PC-3 (cell line): ENCODE results near the gene LIN37. TPM values are rescaled to one million over a fixed set of nuclear protein-coding genes. Genes with fewer than 3 reads are reported as not detected.

ENCODE experiments used
- ATAC-seq: fragments of 200-7000 bp; cut with Tn5 transposase; 2 replicates; pipeline ENCODE4 v1.9.1; 2020; ENCODE audit warnings: mild to moderate bottlenecking, moderate library complexity
- BruUV-seq: library from RNA; stranded (reverse); fragments of 400-500 nt; replicated peaks from 2 replicates; lab custom pipeline; 2021; lab: Mats Ljungman, UMichigan
- CTCF ChIA-PET: fragments of 300-600 bp; sonication (Branson Sonifier 250); formaldehyde crosslinking; loops from one replicate; lab custom pipeline; 2022; ENCODE audit warnings: antibody characterized with exemption; lab: Charles Lee
- POLR2A ChIA-PET: fragments of 300-600 bp; sonication (Branson Sonifier 250); formaldehyde crosslinking; loops from one replicate; lab custom pipeline; 2022; ENCODE audit warnings: antibody characterized with exemption; ENCODE audit not compliant: unreplicated experiment; lab: Charles Lee
- DNase-seq: peaks from one replicate; pipeline ENCODE4 v3.0.0-alpha.2; 2015
- H2AFZ ChIP-seq: fragments of 300-600 bp; sonication (generic); 2 replicates; pipeline ENCODE4 v1.6.0; 2016; ENCODE audit warnings: antibody characterized with exemption, low read length
- H3F3A ChIP-seq: fragments of 300-600 bp; sonication (generic); one replicate; pipeline ENCODE4 v1.6.0; 2017; ENCODE audit warnings: antibody characterized with exemption, low read length, control low read depth, mild to moderate bottlenecking; ENCODE audit not compliant: unreplicated experiment
- H3K27ac ChIP-seq: fragments of 300-600 bp; sonication (generic); 2 replicates; pipeline ENCODE4 v1.5.1; 2016; ENCODE audit warnings: mild to moderate bottlenecking, low read length
- H3K27me3 ChIP-seq: fragments of 300-600 bp; sonication (generic); 2 replicates; pipeline ENCODE4 v1.6.1; 2016; ENCODE audit warnings: low read length, mixed read lengths
- H3K36me3 ChIP-seq: fragments of 300-600 bp; sonication (generic); 2 replicates; pipeline ENCODE4 v1.6.1; 2016; ENCODE audit warnings: low read depth, mixed run types, low read length, mixed read lengths
- H3K4me1 ChIP-seq: fragments of 300-600 bp; sonication (generic); 2 replicates; pipeline ENCODE4 v1.5.1; 2016; ENCODE audit warnings: low read length; ENCODE audit not compliant: insufficient read depth
- H3K4me2 ChIP-seq: fragments of 300-600 bp; sonication (generic); 2 replicates; pipeline ENCODE4 v1.6.0; 2016; ENCODE audit warnings: low read length
- H3K4me3 ChIP-seq: fragments of 300-600 bp; sonication (generic); 2 replicates; pipeline ENCODE4 v1.5.1; 2016; ENCODE audit warnings: mild to moderate bottlenecking, low read length, mixed read lengths
- H3K79me2 ChIP-seq: fragments of 300-600 bp; sonication (generic); 2 replicates; pipeline ENCODE4 v1.6.1; 2017; ENCODE audit warnings: low read length, mixed read lengths
- H3K9ac ChIP-seq: fragments of 300-600 bp; sonication (generic); 2 replicates; pipeline ENCODE4 v1.6.0; 2016; ENCODE audit warnings: mild to moderate bottlenecking, low read length
- H3K9me2 ChIP-seq: fragments of 300-600 bp; sonication (generic); replicated peaks from 2 replicates; pipeline ENCODE4 v1.6.1; 2016; ENCODE audit warnings: mixed run types, low read length, mixed read lengths
- H3K9me3 ChIP-seq: fragments of 300-600 bp; sonication (generic); 2 replicates; pipeline ENCODE4 v1.6.1; 2016; ENCODE audit warnings: low read length, mixed read lengths
- H4K20me1 ChIP-seq: fragments of 300-600 bp; sonication (generic); 2 replicates; pipeline ENCODE4 v1.6.1; 2016; ENCODE audit warnings: low read length, mixed read lengths
- CTCF ChIP-seq: fragments of 300-600 bp; sonication (generic); conservative IDR thresholded peaks from 2 replicates; pipeline ENCODE4 v1.5.1; 2017; ENCODE audit warnings: antibody characterized with exemption, low read depth, mild to moderate bottlenecking, low read length
- EZH2 ChIP-seq: fragments of 300-600 bp; sonication (generic); IDR thresholded peaks from one replicate; pipeline ENCODE4 v1.6.1; 2017; ENCODE audit warnings: antibody characterized with exemption, mild to moderate bottlenecking, low read length; ENCODE audit not compliant: unreplicated experiment
- EZH2phosphoT487 ChIP-seq: fragments of 300-600 bp; sonication (generic); IDR thresholded peaks from 2 replicates; pipeline ENCODE4 v1.6.1; 2018; ENCODE audit warnings: mild to moderate bottlenecking, antibody characterized with exemption, low read length, borderline replicate concordance
- intact Hi-C: fragments of 100-400 bp; cut with micrococcal nuclease; formaldehyde crosslinking; loops from 2 replicates; pipeline ENCODE4 v1.9.0; 2023
- total RNA-seq: library from RNA; depleted of rRNA; stranded (reverse); fragments of >200 nt; gene quantifications from 2 replicates; pipeline ENCODE4 v1.2.3, GENCODE V29; 2014

LIN37 gene
- total RNA-seq, 1 experiment from 2014 or later = 8.2 TPM

DNA sequence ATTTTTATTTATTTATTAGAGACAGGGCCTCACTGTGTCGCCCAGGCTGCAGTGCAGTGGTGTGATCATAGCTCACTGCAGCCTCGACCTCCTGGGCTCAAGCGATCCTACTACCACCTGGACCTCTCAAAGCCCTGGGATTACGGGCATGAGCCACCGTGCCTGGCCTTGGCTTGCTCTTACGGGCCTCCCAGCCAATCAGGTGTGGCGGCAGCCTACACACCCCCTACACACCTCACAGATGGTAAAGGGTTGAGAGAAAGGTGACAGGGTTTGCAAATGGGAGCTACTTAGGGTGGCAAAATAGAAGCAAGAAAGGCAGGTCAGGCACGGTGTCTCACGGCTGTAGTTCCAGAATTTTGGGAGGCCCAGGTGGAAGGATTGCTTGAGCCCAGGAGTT is 45.0 kb upstream of the LIN37 start:
- Histone ChIP-seq H3K9me3 (no peaks in the 10 kb centered on the region), H3K4me1 (no peaks in the 10 kb centered on the region), H3K27ac (no peak overlapping the region), H3K4me2 (no peak overlapping the region), H3K9ac (no peak overlapping the region), H3K79me2 (no peaks in the 10 kb centered on the region), H3F3A (no peaks in the 10 kb centered on the region), H3K9me2 (no peaks in the 10 kb centered on the region), H2AFZ (no peak overlapping the region; the same call in 1 of the 2 replicates), H4K20me1 (no peaks in the 10 kb centered on the region), H3K36me3 (no peaks in the 10 kb centered on the region), H3K4me3 (no peak overlapping the region), H3K27me3 (no peaks in the 10 kb centered on the region)
- ChIA-PET CTCF (interaction anchor here (0.6 kb wide), 1 partner anchor 113 kb away, joined by 3 read pairs; no protein-coding TSS in a partner anchor), POLR2A (no interaction called here)
- intact Hi-C loops = loop anchor here (2.0 kb wide), 1 partner anchor 13 kb away; no protein-coding TSS in a partner anchor
- ATAC-seq (no peak), DNase-seq (no peak)
- TF ChIP-seq EZH2 (no peak), CTCF (no peak), EZH2phosphoT487 (no peak)
- no TSS peak for BruUV-seq

DNA sequence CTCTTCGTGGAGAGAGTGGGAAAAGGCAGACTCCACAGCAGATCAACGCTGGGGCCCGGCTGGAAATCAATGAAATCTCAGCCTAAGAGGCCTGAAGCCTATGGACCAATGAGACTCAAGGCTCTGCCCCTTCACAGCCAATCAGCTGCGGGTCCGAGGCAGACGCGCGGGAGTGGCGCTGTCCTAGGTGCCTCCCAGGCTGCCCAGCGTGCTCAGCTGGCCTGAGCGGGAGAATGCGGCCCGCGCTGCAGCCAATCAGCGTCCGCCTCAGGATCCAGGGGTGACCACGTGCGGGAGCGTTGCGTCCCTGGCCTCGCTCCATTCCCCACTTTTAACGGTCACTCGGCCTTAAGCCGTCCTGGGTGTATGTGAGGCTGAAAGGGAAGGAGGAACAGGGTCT is 44.2 kb upstream of the LIN37 start, which contains the start of gene ZBTB32:
Gene ZBTB32 (plus strand): TSS at position 341 of the 400 bp plus-strand sequence. CDS start 10,069 bp downstream, outside the sequence.
- no TSS peak for BruUV-seq
- Histone ChIP-seq H3K27me3 (no peaks in the 10 kb centered on the region), H3K9ac (no peak within 1 kb of the TSS), H2AFZ (no peak within 1 kb of the TSS), H3K79me2 (no peaks in the 10 kb centered on the region), H4K20me1 (no peaks in the 10 kb centered on the region), H3K4me2 (no peak within 1 kb of the TSS), H3K4me3 (no peak within 1 kb of the TSS), H3K9me3 (no peaks in the 10 kb centered on the region), H3F3A (no peaks in the 10 kb centered on the region), H3K9me2 (no peaks in the 10 kb centered on the region), H3K36me3 (no peaks in the 10 kb centered on the region), H3K4me1 (no peaks in the 10 kb centered on the region), H3K27ac (no peak within 1 kb of the TSS)
- CTCF ChIA-PET = no interaction called here
- DNase-seq = no peak
- intact Hi-C loops = no loop called here
- TF ChIP-seq CTCF (no peak), EZH2 (no peak), EZH2phosphoT487 (no peak)
- ATAC-seq = no peak
- POLR2A ChIA-PET = no interaction called here

GRCh38 chr19:35708391-35708790 is 40.0 kb upstream of the LIN37 start:
- Histone ChIP-seq H3K9me2 (no peaks in the 10 kb centered on the region), H3K27me3 (no peaks in the 10 kb centered on the region), H3F3A (no peaks in the 10 kb centered on the region), H4K20me1 (no peaks in the 10 kb centered on the region), H3K36me3 (no peaks in the 10 kb centered on the region), H3K9me3 (no peaks in the 10 kb centered on the region), H3K4me1 (no peaks in the 10 kb centered on the region), H3K79me2 (no peaks in the 10 kb centered on the region), H3K27ac (no peak overlapping the region), H3K9ac (no peak overlapping the region), H3K4me3 (no peak overlapping the region), H2AFZ (no peak overlapping the region), H3K4me2 (no peak overlapping the region)
- BruUV-seq = no TSS peak
- intact Hi-C loops = no loop called here
- CTCF ChIA-PET = no interaction called here
- DNase-seq (peak; percentile 42), ATAC-seq (no peak)
- TF ChIP-seq EZH2 (no peak), CTCF (no peak), EZH2phosphoT487 (no peak)
- POLR2A ChIA-PET = interaction anchor here (0.7 kb wide), 1 partner anchor 160 kb away, joined by 16 read pairs; no protein-coding TSS in a partner anchor
